Vagina (tissue), 2 donors: ENCODE data around the gene ADAMTS18. TPM values are rescaled to one million over a fixed set of nuclear protein-coding genes. Genes with fewer than 3 reads are reported as not detected.
A peak's percentile ranks its signal among the peaks of the same experiment; 100 is the strongest.

Source experiments
- DNase-seq, 2 donors: peaks; one replicate each; pipeline ENCODE4 v3.0.0-alpha.2; 2017; ENCODE audit errors: extremely low spot score in 2 of 2
- H3K27ac ChIP-seq: fragments of 200-600 bp; sonication (generic); one replicate; pipeline ENCODE4 v1.5.1; 2019
- H3K27me3 ChIP-seq: fragments of 200-600 bp; sonication (generic); one replicate; pipeline ENCODE4 v1.5.1; 2019
- H3K36me3 ChIP-seq, 2 donors: fragments of 200-600 bp; sonication (generic); one replicate each; pipeline ENCODE4 v1.5.1; 2017 to 2019
- H3K4me1 ChIP-seq: fragments of 200-600 bp; sonication (generic); one replicate; pipeline ENCODE4 v1.5.1; 2019
- H3K4me3 ChIP-seq, 2 donors: fragments of 200-600 bp; sonication (generic); 1 replicate in 1 of 2; 2 replicates in 1 of 2; pipeline ENCODE4 v1.5.1; 2016 to 2019
- H3K9me3 ChIP-seq: fragments of 200-600 bp; sonication (generic); one replicate; pipeline ENCODE4 v1.5.1; 2019
- CTCF ChIP-seq, 3 experiments: fragments of 450-650 bp in 2 of 3; fragments of 200-600 bp in 1 of 3; sonication (generic) in 1 of 3; IDR thresholded peaks; one replicate each; pipeline ENCODE4 v1.5.1; 2017 to 2019; ENCODE audit warnings: antibody characterized with exemption in 3 of 3, mild to moderate bottlenecking in 2 of 3, moderate library complexity in 2 of 3
- POLR2A ChIP-seq, 2 donors: fragments of 450-650 bp; IDR thresholded peaks; one replicate each; pipeline ENCODE4 v1.6.1; 2017; ENCODE audit warnings: antibody characterized with exemption in 2 of 2, mild to moderate bottlenecking in 2 of 2, moderate library complexity in 2 of 2
- POLR2AphosphoS5 ChIP-seq, 2 donors: sonication (generic); formaldehyde crosslinking; IDR thresholded peaks; one replicate each; pipeline ENCODE4 v1.9.0; 2017; ENCODE audit warnings: antibody characterized with exemption in 2 of 2, mild to moderate bottlenecking in 2 of 2, low read depth in 1 of 2; ENCODE audit not compliant: insufficient read depth in 1 of 2
- intact Hi-C: fragments of 100-400 bp; cut with DNase I; formaldehyde crosslinking; loops from one replicate; pipeline ENCODE4 v1.15.1; 2023
- total RNA-seq: library from RNA; depleted of rRNA; stranded (reverse); fragments of >200 nt; gene quantifications from one replicate; pipeline ENCODE4 v1.2.3, GENCODE V29; 2016

Gene ADAMTS18
- 0.25 TPM for total RNA-seq

GRCh38 chr16:77434530-77435271 is at the start of gene ADAMTS18:
Gene ADAMTS18 (minus strand): TSS chr16:77435034. CDS start chr16:77434695, 339 bp downstream.
- Histone ChIP-seq H3K4me3 (peak within 1 kb of the TSS; percentile 35 to 38), H3K27me3 (peaks cover 6% of the 10 kb centered on the region), H3K27ac (no peak within 1 kb of the TSS), H3K4me1 (peaks cover 7% of the 10 kb centered on the region), H3K36me3 (no peaks in the 10 kb centered on the region), H3K9me3 (no peaks in the 10 kb centered on the region)
- TF ChIP-seq POLR2A (IDR thresholded peaks at IDR 0.05) (no peak), POLR2AphosphoS5 (IDR thresholded peaks at IDR 0.05; ENCODE audit: insufficient read depth in 1 of 2, low read depth in 1 of 2) (no peak), CTCF (IDR thresholded peaks at IDR 0.05) (no peak)
- no peak for DNase-seq
- intact Hi-C loops = no loop called here

- Histone ChIP-seq H3K9me3 (no peaks in the 10 kb centered on the region), H3K27me3 (no peaks in the 10 kb centered on the region), H3K4me3 (no peak overlapping the region), H3K27ac (no peak overlapping the region), H3K36me3 (no peaks in the 10 kb centered on the region), H3K4me1 (no peaks in the 10 kb centered on the region)
- DNase-seq = no peak
- intact Hi-C loops = no loop called here
- TF ChIP-seq POLR2AphosphoS5 (IDR thresholded peaks at IDR 0.05; ENCODE audit: insufficient read depth in 1 of 2, low read depth in 1 of 2) (no peak), CTCF (IDR thresholded peaks at IDR 0.05) (no peak), POLR2A (IDR thresholded peaks at IDR 0.05) (no peak)
These were observed 46.0 kb upstream of the ADAMTS18 start for GRCh38 chr16:77480681-77481315.

- H3K4me1 ChIP-seq = peaks cover 30% of the 10 kb centered on the region
- H3K4me3 ChIP-seq = no peak overlapping the region
- H3K36me3 ChIP-seq = no peaks in the 10 kb centered on the region
- H3K9me3 ChIP-seq = no peaks in the 10 kb centered on the region
- no peak for TF ChIP-seq POLR2A (IDR thresholded peaks at IDR 0.05)
- no peak for TF ChIP-seq CTCF (IDR thresholded peaks at IDR 0.05)
- TF ChIP-seq POLR2AphosphoS5 (IDR thresholded peaks at IDR 0.05; ENCODE audit: insufficient read depth in 1 of 2, low read depth in 1 of 2) = no peak
- intact Hi-C loops = no loop called here
- H3K27me3 ChIP-seq = no peaks in the 10 kb centered on the region
- no peak overlapping the region for H3K27ac ChIP-seq
- no peak for DNase-seq
These were observed 37.4 kb upstream of the ADAMTS18 start for GRCh38 chr16:77472262-77472661.

GRCh38 chr16:77470851-77471250 is 36.0 kb upstream of the ADAMTS18 start:
- no peak overlapping the region for H3K27ac ChIP-seq
- no peak overlapping the region for H3K4me3 ChIP-seq
- intact Hi-C loops = no loop called here
- no peak for DNase-seq
- no peak for TF ChIP-seq CTCF (IDR thresholded peaks at IDR 0.05)
- TF ChIP-seq POLR2AphosphoS5 (IDR thresholded peaks at IDR 0.05; ENCODE audit: insufficient read depth in 1 of 2, low read depth in 1 of 2) = no peak
- no peak for TF ChIP-seq POLR2A (IDR thresholded peaks at IDR 0.05)
- peaks cover 30% of the 10 kb centered on the region for H3K4me1 ChIP-seq
- H3K36me3 ChIP-seq = no peaks in the 10 kb centered on the region
- H3K27me3 ChIP-seq = no peaks in the 10 kb centered on the region
- H3K9me3 ChIP-seq = no peaks in the 10 kb centered on the region

GRCh38 chr16:77469634-77470033 is 34.8 kb upstream of the ADAMTS18 start:
- no peaks in the 10 kb centered on the region for H3K9me3 ChIP-seq
- H3K4me3 ChIP-seq = no peak overlapping the region
- H3K27ac ChIP-seq = no peak overlapping the region
- H3K27me3 ChIP-seq = no peaks in the 10 kb centered on the region
- peaks cover 30% of the 10 kb centered on the region for H3K4me1 ChIP-seq
- DNase-seq = no peak
- TF ChIP-seq POLR2A (IDR thresholded peaks at IDR 0.05) (no peak), POLR2AphosphoS5 (IDR thresholded peaks at IDR 0.05; ENCODE audit: insufficient read depth in 1 of 2, low read depth in 1 of 2) (no peak)
- intact Hi-C loops = no loop called here
- no peaks in the 10 kb centered on the region for H3K36me3 ChIP-seq
